ENCODE data around the gene GAPVD1.
A peak's percentile ranks its signal among the peaks of the same experiment; 100 is the strongest.
"Not testable (repeated sequence)": the region's sequence is repeated elsewhere in the genome, so short reads cannot be mapped to it uniquely, and the experiment has no call there.

GAPVD1 gene

DNA sequence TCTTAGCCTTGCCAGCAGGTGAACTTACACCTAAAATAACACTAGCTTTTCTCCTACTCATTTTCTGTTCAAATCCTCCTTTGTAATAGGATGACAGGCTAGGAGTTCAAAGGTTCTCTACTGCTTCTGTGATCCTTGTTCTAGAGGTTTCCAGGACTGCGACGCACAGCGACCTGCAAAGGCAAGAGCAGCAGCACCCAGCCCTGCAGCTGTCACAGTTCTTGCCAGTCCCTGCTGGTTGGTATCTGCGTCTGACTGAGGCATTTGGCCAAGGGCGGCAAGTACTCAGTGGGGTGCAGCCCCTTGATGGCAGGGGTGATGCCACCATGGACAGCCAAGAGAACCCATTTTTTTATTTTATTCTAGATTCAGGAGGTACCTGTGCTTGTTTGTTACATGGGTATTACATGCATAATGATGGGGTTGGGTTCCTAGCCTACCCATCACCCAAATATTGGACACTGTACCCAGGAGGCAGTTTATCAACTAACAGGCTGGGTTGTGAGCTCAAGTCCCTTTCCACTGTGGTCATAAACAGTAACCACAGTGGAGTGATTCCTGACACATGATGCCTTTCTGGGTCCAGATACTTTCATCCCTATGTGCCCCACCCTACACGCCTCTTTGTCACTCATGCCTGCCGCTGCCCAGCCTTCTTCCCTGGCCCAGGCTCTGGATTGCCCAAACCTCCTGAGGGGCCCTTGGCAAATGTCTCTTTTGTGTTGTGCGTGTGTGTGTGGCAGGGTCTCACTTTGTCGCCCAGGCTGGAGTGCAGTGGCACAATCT, 111.0 kb downstream of the GAPVD1 start:
- DNase-seq (ENCODE audit: low read depth in 4 of 4, low spot score in 1 of 4): no peak

DNA sequence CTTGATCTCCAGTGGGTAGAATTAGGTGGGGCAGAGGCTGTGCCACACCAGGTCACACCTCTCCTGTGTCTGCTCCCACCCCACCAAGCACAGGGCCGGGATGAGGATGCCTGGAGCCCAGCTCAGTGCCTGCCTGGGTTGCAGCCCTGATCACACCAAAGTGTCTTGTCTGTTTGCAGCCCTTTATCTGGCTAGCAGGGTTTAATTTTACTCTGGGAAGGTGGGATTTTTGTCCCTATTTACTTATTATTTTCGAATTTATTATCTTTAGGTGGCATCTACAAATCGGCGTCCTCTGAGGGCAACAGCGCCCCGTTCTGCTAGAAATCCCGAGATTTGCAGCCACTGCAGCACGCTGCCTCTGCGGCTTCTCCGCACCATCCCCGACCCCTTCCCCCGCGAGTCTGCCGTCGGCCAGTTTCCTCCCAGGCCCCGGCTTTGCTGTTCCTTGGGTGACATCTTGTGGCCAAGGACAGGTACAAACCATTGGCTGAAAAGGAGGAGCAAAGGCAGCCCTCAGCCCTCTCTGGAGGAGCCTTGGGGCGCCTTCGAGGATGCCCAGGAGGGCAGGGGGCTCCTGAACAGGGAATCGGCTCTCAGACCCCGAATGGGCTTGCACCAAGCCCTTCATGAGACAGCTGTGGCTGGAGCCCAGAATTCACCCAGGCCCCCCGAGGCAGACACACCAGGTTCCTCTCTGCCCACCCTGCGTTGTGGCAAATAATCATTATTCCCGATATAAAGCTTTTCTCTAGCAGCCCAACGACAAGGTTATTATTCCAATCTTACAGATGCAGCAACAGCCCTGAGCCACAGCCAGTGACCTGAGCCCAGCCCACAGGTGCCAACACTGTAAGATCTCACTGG, 113.0 kb downstream of the GAPVD1 start:
- peak; percentile 5 to 46 (median 42) for DNase-seq (ENCODE audit: low read depth in 4 of 4, low spot score in 1 of 4)

DNA sequence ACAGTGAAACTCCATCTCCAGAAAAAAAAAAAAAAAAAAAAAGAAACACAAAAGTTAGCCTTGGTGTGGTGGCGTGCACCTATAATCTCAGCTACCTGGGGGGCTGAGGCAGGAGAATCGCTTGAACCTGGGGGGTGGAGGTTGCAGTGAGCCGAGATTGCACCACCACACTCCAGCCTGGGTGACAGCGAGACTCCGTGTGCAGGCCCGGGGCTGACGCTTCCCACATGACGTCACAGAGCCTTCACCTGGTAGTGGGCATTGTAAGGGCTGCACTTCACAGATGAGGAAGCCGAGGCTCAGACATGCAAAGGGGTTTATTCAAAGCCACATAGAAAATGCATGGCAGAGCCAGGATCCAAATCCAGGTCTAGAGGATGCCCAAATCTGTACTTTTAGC, 114.2 kb downstream of the GAPVD1 start:
- DNase-seq (ENCODE audit: low read depth in 4 of 4, low spot score in 1 of 4): no peak

DNA sequence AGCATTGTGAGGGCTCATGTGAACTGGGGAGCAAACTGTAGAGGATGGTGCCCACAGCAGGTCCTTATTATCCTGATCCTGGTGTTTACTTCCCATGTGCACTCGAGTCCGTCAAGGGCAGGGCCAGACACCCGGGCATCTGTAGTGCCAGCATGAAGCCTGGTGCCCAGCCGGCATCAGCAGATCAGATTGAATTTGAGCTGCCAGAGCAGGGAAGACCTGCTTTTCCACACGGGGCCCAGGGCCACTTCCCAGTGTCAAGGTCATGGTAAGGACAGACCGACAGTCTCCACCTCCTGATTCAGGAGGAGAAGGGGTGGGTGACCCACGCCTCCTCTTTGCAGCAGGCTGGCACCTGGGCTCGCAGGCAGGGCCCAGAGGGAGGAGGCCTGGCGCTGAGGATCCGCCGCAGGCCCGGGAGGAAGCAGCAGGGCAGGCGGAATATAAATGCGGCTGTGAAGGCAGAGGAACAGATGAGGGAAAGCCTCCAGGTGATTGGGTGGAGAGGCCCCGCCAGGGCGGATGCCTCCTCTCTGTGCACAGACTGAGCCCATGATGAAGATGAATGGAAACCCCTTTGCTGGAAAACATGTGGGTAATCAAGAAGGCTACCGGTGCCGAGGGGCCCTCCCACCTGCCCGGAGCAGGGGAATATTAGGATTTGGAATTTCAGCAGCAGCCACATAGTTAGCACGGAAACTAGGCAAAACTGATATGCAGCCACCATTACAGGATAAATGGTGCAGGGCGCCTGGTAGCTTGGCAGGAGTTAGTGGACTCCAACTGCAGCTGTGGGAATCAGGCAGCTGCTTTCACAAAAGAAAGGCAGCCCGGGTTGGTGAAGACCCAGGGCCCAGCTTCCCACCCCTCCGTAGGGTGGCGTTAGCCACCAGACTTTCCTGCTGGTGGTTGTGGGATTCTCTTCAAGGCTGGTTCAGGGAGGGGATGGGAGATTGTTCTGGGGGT, 114.9 kb downstream of the GAPVD1 start:
- no peak for DNase-seq (ENCODE audit: low read depth in 4 of 4, low spot score in 1 of 4)

DNA sequence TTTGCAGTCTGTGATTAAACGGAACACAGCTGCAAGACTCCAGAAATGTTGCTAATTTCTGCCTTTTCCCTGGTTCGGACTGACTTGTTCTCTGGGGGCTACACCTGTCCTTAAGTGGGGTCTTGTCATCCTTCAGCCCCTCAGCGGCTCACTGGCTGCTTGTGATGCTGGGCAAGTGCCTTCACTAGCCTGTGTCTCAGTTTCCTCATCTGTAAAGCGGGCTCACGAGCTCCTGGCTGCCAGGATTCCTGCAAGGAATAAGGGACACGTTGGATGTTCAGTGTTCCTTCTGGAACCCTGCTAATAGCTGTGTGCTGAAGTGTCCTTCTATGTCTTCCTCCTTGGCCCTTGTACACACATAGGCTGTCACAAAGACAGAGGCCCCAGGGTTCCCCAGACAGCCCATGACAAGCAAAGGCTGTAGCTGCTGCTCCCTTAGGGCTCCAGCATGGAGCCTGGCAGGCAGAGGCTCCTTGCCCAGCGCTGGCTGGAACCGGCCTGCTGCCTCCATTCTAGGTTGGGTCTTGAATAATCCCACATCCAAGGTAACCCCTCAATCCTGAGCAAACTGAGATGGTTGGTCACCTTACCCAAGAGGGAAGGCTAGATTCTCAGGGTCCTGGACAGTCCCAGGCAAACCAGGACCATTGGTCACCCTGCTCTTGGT, 116.1 kb downstream of the GAPVD1 start:
- DNase-seq (ENCODE audit: low read depth in 4 of 4, low spot score in 1 of 4): no peak

DNA sequence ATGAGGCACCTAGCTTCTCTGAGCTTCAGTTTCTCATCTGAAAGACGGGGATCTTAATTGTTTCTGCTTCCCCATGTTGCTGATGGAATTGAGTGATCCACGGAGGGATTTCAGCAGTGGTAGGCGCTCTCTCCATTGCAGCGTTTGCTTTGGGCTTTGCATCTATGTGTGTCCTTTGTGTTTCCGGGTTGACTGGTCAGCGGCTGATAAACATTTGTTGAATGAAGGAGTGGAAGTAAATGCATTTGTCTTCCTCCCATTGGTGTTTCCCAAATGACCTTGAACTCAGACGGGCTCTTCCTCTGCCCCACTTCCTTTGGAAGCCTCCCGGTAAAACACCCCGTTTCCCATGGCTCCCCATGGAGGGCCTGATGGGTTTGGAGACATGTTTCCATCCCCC, 117.2 kb downstream of the GAPVD1 start:
- DNase-seq (ENCODE audit: low read depth in 4 of 4, low spot score in 1 of 4): no peak

DNA sequence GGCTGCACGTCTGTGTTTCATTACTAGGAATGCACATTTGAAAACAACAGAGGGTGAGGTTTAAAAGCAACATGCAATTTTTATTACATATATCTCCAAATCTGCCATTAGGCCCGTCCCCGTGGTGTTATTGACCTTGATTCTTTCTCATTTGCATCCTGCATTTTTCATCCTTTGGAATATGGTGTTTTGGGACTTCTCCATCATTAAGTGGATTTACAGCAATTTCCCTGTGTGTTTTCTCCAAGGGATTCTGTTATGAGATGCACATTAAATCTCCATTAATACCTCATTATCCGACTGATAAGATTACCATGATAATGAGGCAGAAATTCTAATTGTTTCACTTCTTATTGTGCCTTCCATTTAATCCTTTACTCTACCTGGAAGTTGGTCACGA, 117.6 kb downstream of the GAPVD1 start:
- no peak for DNase-seq (ENCODE audit: low read depth in 4 of 4, low spot score in 1 of 4)

DNA sequence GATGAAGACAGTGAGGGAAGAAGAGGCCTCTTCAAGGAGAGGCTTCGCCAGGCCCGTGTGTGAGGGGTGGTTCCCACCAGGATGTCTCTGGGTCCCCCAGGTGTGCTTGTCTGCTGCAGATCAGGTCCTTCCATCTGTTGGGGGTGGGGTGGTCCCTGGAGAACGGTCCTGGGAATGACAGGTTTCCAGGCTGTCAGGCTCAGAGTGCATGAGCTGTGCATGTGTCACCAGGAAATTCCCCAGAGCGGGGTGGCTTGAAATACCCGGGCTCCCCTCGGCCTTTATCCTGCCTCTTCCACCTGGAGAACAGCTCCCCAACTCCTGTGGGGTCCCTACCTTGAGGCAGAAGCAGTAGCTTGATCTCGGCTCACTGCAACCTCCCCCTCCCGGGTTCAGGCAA, 118.8 kb downstream of the GAPVD1 start:
- no peak for DNase-seq (ENCODE audit: low read depth in 4 of 4, low spot score in 1 of 4)

DNA sequence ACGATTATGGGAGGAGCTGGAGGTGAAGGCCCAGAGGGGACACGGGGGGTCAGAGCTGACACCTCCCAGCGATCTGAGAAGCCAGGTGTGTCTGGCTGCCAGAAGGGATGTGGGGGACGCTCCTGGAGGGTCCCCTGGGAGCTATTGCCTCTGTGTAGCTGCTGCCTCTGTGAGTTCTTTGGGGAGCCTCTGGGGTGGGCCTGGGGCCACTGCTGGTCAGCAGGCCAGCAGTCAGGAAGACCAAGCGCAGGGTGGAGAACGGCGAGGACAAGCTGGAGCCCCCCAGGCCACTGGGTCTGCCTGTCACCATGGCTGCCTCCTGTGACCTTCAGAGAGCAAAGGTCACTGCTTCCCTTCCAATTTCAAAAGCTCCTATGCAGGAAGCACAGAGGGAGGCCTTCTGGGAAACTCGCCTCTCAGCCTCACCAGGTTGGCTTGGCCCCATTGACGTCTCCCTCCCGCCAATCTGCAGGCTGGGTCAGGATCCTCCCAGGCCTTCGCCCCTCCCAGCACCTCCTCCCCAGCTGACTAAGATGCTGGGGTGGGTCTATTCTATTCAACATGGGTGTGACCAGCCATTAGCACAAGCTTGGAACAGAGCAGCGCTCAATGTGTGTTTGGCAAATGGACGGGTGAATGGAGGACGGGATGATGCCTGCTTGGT, 126.4 kb downstream of the GAPVD1 start:
- no peak for DNase-seq (ENCODE audit: low read depth in 4 of 4, low spot score in 1 of 4)

DNA sequence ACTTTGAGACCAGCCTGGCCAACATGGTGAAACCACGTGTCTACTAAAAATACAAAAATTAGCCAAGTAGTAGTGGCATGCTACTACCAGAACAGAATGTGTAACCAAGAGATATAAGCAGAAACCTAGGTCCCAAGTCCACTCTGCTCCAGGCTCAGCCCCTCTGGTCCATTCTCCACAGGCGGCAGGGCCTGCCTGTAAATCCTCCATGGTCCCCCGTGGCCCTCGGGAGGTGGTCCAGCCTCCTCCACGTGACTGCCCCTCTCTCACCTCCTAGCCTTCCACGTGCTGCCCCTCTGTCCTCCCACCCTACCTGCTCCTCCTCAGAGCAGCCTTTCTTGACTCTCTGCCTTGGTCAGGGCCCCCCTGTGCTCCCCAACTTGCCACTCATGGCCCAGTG, 127.4 kb downstream of the GAPVD1 start:
- DNase-seq (ENCODE audit: low read depth in 4 of 4, low spot score in 1 of 4): no peak

DNA sequence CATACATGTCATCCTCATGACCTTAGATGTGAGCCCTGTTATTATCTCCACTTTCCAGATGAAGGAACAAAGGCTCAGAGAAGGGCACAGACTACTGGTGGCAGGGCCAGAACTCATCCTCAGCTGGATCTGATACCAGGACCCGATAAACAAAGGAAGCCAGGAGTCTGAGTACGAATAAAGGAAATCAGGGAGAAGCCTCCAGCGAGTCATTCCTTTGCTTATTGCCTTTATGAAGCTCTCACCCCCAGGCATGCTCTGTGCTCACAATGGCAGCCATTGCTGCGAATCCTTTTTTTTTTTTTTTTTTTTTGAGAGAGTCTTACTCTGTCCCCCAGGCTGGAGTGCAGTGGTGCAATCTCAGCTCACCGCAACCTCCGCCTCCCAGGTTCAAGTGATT, 130.1 kb downstream of the GAPVD1 start:
- no peak for DNase-seq (ENCODE audit: low read depth in 4 of 4, low spot score in 1 of 4)

DNA sequence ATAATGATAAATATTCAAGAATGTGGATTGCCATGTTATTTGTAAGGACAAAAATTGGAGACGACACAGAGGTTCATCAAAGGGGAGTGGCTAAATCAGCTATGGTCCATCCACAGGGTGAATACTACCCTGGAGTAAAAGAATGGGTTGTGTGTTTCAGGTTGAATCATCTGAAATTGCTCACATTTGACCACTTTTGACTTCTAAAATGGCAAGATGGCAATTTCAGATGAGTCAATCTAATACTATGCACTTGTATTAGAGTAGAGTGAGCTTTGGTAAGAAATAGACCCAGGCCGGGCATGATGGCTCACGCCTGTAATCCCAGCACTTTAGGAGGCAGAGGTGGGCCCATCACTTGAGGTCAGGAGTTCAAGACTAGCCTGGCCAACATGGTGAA, 131.8 kb downstream of the GAPVD1 start:
- no peak for DNase-seq (ENCODE audit: low read depth in 4 of 4, low spot score in 1 of 4)

DNA sequence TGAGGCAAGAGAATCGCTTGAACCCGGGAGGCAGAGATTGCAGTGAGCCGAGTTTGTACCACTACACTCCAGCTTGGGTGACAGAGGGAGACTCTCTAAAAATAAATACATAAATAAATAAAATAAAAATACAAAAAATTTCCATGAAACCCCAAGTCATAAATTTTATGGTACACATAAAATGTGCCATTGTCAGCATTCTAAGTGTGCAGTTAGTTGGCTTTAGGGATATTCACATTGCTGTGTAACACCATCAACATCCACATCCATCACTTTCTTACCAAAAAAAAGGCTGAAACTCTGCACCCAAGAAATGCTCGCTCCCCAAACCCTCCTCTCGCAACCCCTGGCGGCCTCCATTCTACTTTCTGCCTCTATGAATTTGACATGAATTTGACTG, 135.2 kb downstream of the GAPVD1 start:
- DNase-seq (ENCODE audit: low read depth in 4 of 4, low spot score in 1 of 4): no peak

DNA sequence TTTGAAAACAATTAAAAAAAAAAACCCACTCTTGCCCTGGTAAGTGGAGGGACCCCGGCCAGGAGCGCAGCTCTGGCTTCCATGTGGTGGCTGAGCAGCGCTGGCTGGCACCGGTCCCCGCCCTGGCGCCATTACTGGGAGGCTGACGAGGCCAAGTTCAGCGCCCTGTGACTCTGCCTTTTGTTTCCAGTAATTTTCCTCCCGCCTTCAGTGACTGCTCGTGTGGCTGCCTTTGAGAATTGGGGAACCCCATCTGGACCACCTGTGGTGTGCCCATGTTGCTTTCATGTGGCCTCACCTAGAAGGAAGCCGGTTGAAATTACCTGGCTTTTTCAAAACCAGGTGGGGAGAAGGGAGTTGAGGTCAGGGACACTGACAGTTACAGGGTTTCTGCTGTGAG, 136.1 kb downstream of the GAPVD1 start:
- DNase-seq (ENCODE audit: low read depth in 4 of 4, low spot score in 1 of 4): no peak

DNA sequence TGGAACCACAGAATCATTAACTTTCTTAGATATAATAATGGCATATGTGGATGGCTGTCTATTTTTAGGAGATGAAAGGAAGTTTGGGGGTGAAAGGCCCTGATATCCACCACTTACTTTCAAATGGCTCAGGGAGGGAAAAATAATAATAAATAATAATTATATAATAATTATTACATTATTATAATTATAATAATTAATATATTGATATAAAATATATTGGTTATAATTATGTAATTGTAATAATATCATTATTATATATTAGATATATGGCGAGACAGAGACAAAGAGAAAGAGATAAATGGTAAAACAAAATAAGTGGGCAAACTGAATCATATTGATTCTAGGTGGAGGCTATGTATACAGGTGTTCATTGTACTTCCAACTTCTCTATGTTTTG, 136.6 kb downstream of the GAPVD1 start:
- DNase-seq (ENCODE audit: low read depth in 4 of 4, low spot score in 1 of 4): no peak

DNA sequence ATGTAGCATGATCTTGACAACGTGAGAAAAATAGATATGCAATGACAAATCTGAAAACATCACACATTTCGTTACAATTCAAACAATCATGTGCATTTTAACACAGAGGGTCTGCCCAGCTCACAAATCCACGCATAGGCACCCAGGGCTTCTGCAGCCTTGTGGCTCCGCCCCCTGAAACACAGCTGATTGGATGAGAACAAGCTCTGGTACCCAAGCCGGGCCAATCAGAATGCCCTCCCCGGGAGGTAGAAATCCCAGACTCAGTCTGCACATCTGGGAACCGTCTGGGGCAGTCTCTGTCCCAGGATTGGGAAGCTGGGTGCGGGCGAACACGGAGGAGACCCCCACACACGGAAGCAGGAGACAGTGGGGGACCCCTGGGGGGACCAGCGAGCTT, 137.5 kb downstream of the GAPVD1 start:
- no peak for DNase-seq (ENCODE audit: low read depth in 4 of 4, low spot score in 1 of 4)

DNA sequence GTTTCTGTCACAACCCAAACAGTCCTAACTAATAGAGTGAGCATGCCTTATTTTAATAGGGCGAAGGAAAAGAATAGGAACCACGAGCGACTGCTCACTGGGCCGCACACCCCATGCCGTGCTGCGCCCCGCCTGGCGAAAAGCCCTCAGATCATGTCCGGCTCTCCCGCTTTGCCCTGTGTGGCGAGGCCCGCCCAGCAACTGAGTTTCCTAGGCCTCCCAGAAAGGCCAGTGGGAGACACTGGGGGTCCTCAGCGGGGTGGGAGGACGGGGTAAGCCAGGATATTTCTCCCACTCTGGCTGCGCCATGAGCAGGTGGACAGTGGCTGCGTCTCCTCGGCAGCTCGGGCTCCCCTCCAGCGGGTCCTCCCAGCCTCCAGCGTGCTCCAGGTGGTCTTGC, 138.0 kb downstream of the GAPVD1 start:
- DNase-seq (ENCODE audit: low read depth in 4 of 4, low spot score in 1 of 4): no peak

DNA sequence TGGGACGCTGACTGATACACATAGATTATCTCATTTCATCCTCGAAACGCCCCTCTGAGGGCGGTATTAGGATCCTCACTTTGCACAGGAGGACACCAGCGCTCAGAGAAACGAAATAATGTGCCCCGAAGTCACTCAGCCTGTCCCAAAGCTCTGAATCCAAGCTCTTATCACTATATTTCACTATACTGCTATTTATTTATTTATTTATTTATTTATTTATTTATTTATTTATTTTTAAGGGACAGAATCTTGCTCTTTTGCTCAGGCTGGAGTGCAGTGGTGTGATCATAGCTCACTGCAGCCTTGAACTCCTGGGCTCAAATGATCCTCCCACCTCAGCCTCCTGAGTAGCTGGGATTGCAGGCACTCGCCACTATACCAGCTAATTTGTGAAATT, 138.6 kb downstream of the GAPVD1 start:
- DNase-seq (ENCODE audit: low read depth in 4 of 4, low spot score in 1 of 4): not testable (repeated sequence)

DNA sequence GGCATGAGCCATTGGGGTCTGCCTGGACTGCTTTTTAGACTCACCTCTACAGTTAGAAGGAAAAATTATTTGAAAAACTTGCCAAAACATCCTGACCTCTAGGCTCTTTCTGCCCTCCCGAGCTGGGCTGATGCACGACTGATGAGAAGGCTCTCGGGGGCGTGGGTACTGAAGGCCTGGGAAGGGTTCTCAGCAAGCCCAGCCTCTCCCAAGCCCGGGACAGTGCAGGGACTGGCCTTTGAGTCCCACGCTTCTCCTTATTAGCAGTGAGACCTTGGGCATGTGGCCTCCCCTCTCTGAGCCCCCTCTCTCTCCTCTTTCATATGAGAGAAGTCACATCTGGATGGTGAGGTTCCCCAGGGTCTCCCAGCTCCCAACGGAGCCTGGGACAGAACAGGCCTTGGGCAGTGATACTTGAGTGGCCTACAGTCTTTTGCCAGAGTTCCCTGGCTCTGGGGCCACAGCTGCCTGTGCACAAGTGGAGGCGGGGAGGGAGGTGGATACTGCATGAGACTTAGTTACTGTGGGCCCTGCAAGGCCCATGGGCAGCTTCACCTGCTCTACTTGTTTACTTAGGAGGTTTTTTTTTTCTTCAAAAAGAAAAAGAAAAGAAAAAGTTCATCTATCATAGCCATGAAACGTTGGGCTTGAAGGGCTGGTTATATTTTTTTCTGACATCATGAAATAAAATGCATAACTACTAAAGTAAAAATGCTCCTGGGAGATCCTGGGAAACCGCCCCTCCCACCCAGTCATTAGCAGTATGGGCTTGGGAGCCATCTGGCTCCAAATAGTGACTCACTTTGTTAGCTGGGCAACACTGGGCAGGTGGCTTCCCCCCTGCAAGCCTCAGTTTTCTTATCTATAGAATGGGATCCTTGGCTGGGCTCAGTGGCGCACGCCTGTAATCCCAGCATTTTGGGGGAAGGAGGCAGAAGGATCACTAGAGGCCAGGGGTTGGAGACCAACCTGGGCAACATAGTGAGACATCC, 139.4 kb downstream of the GAPVD1 start:
- no peak for DNase-seq (ENCODE audit: low read depth in 4 of 4, low spot score in 1 of 4)
